Upper lobe of right lung (tissue), 1 donor: ENCODE data around the gene CYLD. TPM values are rescaled to one million over a fixed set of nuclear protein-coding genes. Genes with fewer than 3 reads are reported as not detected.

Experiments
- ATAC-seq: fragments of 200-7000 bp; cut with Tn5 transposase; one replicate; pipeline ENCODE4 v1.9.1; 2020; ENCODE audit warnings: mild to moderate bottlenecking, moderate library complexity
- DNase-seq: peaks from one replicate; pipeline ENCODE4 v3.0.0-alpha.2; 2020
- H3K27ac ChIP-seq: fragments of 200-600 bp; one replicate; pipeline ENCODE4 v1.8.0; 2022
- H3K27me3 ChIP-seq: fragments of 200-600 bp; one replicate; pipeline ENCODE4 v1.8.0; 2022; ENCODE audit warnings: mild to moderate bottlenecking
- H3K36me3 ChIP-seq: fragments of 200-600 bp; one replicate; pipeline ENCODE4 v1.8.0; 2022
- H3K4me1 ChIP-seq: fragments of 200-600 bp; one replicate; pipeline ENCODE4 v1.8.0; 2022
- H3K4me3 ChIP-seq: fragments of 200-600 bp; one replicate; pipeline ENCODE4 v1.8.0; 2022; ENCODE audit warnings: mild to moderate bottlenecking
- H3K9me3 ChIP-seq: fragments of 200-600 bp; one replicate; pipeline ENCODE4 v1.8.0; 2022
- CTCF ChIP-seq: fragments of 200-600 bp; IDR thresholded peaks from one replicate; pipeline ENCODE4 v1.8.0; 2022; ENCODE audit warnings: antibody characterized with exemption
- intact Hi-C: fragments of 100-400 bp; cut with DNase I; formaldehyde crosslinking; loops from one replicate; pipeline ENCODE4 v1.11.0; 2022
- total RNA-seq: library from RNA; stranded (reverse); fragmentation: NEBNext Ultra II Directional; extraction: Animal tissue kit (Norgen Biotek cat#: 25700); gene quantifications from one replicate; pipeline ENCODE4 v1.2.1, GENCODE V29; 2021
- donor health status: DM: no; HTN: yes; CAD: no; lungs with severe emphysema.

Gene CYLD
- total RNA-seq, 1 donor from 2014 or later, result 48.3 TPM

GRCh38 chr16:50702725-50703124 is 39.2 kb upstream of the CYLD start:
- intact Hi-C loops, result no loop called here
- peaks cover 8% of the 10 kb centered on the region for H3K4me1 ChIP-seq
- no peak for DNase-seq
- H3K27me3 ChIP-seq, result no peaks in the 10 kb centered on the region
- no peak overlapping the region for H3K27ac ChIP-seq
- no peak for TF ChIP-seq CTCF
- H3K36me3 ChIP-seq, result no peaks in the 10 kb centered on the region
- H3K9me3 ChIP-seq, result peaks cover 9% of the 10 kb centered on the region
- no peak overlapping the region for H3K4me3 ChIP-seq
- no peak for ATAC-seq

DNA sequence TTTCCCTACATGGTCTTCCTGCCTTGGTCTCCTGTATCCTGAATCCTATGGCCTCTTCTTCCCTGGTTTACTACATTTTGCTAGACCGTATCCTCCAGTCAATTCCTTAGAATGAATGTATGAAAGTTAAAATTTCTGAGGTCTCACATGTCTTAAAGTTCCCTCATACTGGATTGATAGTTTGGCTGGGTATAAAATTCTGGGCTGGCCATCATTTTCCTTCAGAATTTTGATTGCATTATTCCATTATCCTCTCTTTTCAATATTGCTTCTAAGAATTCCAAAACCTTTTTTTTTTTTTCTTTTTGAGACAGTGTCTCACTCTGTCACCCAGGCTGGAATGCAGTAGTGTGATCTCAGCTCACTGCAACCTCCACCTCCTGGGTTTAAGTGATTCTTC is 37.6 kb upstream of the CYLD start:
- Histone ChIP-seq H3K27ac (no peak overlapping the region), H3K36me3 (no peaks in the 10 kb centered on the region), H3K9me3 (peaks cover 9% of the 10 kb centered on the region), H3K27me3 (no peaks in the 10 kb centered on the region), H3K4me3 (no peak overlapping the region), H3K4me1 (peaks cover 12% of the 10 kb centered on the region)
- no peak for TF ChIP-seq CTCF
- DNase-seq, result no peak
- ATAC-seq, result no peak
- intact Hi-C loops, result no loop called here

- no peak for ATAC-seq
- peaks cover 18% of the 10 kb centered on the region for H3K4me1 ChIP-seq
- no peaks in the 10 kb centered on the region for H3K36me3 ChIP-seq
- H3K4me3 ChIP-seq, result no peak overlapping the region
- no peak for DNase-seq
- peaks cover 9% of the 10 kb centered on the region for H3K9me3 ChIP-seq
- intact Hi-C loops, result no loop called here
- no peaks in the 10 kb centered on the region for H3K27me3 ChIP-seq
- no peak overlapping the region for H3K27ac ChIP-seq
- TF ChIP-seq CTCF, result no peak
Observed at GRCh38 chr16:50705436-50706110, 36.3 kb upstream of the CYLD start.

DNA sequence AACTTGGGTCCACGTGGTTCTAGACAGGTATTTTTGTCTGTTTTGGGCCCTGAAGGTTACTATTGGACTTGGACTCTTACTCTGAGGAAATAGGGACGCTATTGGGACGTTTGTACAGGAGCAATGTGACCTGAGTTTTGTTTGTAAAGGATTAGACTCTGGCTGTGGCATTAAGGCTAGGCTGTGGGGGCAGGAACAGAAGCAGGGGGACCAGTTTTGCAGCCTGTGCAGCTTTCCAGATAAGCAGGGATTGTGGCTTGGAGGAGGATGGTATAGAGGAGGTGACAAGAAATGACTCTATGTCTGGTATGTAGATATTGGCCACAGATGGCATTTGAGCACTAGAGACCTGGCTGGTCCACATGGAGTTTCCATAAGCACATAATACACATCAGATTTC is 35.6 kb upstream of the CYLD start:
- no peak overlapping the region for H3K27ac ChIP-seq
- TF ChIP-seq CTCF, result no peak
- H3K36me3 ChIP-seq, result no peaks in the 10 kb centered on the region
- ATAC-seq (no peak), DNase-seq (no peak)
- H3K27me3 ChIP-seq, result no peaks in the 10 kb centered on the region
- H3K4me1 ChIP-seq, result peaks cover 18% of the 10 kb centered on the region
- intact Hi-C loops, result no loop called here
- H3K4me3 ChIP-seq, result no peak overlapping the region
- peaks cover 9% of the 10 kb centered on the region for H3K9me3 ChIP-seq

GRCh38 chr16:50708373-50709060 is 33.4 kb upstream of the CYLD start:
- intact Hi-C loops, result no loop called here
- ATAC-seq, result peak; percentile 54
- H3K4me3 ChIP-seq, result no peak overlapping the region
- TF ChIP-seq CTCF, result no peak
- H3K9me3 ChIP-seq, result peaks cover 9% of the 10 kb centered on the region
- peaks cover 27% of the 10 kb centered on the region for H3K4me1 ChIP-seq
- DNase-seq, result no peak
- H3K27me3 ChIP-seq, result no peaks in the 10 kb centered on the region
- H3K27ac ChIP-seq, result no peak overlapping the region
- no peaks in the 10 kb centered on the region for H3K36me3 ChIP-seq
